HFF-Myc (cell line): ENCODE measurements around the gene CELF2.

Experiments
- DNase-seq: peaks from one replicate; pipeline ENCODE4 v3.0.0-alpha.2; 2011; ENCODE audit warnings: low read depth; ENCODE audit errors: extremely low read depth
- H3K4me3 ChIP-seq: replicated peaks from 2 replicates; pipeline ENCODE4 v1.5.1; 2011; ENCODE audit warnings: low read depth, mild to moderate bottlenecking, control low read depth, low read length
- TF ChIP-seq, protein P1 (sequence below): IDR thresholded peaks from 2 replicates; pipeline ENCODE4 v1.5.1; 2012; ENCODE audit warnings: mild to moderate bottlenecking, low read depth, low read length, control low read depth; ENCODE audit errors: missing control alignments

Gene CELF2

DNA sequence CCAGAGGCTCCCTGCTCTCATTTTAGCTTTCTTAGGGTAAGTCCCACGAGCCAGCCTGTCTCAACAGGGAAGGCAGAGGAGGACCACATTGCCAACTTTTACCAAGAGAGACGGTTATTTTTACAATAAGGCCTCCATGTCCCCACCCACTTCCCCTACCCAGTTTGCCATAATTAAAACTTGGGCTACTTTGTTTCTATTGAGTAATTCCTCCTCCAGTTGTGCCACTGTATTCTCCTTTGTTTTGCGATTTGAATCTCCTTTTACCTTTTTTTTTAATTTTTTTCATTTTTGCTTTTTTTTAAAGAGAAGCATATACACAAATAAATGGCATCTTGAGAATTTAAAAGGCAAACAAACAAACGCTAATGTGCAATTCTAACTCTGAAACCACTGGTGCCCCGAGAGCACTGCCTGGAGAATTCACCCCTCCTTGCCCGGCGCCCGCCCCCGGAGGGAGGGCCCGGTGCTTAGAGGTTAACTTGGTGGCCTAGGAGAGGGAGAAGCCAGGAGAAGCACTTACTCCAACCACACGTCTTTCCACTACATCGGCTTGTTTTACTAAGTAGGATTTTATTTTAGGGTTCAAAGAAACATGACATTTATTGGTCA, 311.5 kb downstream of the CELF2 start:
- TF ChIP-seq, protein P1, sequence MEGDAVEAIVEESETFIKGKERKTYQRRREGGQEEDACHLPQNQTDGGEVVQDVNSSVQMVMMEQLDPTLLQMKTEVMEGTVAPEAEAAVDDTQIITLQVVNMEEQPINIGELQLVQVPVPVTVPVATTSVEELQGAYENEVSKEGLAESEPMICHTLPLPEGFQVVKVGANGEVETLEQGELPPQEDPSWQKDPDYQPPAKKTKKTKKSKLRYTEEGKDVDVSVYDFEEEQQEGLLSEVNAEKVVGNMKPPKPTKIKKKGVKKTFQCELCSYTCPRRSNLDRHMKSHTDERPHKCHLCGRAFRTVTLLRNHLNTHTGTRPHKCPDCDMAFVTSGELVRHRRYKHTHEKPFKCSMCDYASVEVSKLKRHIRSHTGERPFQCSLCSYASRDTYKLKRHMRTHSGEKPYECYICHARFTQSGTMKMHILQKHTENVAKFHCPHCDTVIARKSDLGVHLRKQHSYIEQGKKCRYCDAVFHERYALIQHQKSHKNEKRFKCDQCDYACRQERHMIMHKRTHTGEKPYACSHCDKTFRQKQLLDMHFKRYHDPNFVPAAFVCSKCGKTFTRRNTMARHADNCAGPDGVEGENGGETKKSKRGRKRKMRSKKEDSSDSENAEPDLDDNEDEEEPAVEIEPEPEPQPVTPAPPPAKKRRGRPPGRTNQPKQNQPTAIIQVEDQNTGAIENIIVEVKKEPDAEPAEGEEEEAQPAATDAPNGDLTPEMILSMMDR, result no peak
- DNase-seq, result no peak
- H3K4me3 ChIP-seq, result no peak overlapping the region

DNA sequence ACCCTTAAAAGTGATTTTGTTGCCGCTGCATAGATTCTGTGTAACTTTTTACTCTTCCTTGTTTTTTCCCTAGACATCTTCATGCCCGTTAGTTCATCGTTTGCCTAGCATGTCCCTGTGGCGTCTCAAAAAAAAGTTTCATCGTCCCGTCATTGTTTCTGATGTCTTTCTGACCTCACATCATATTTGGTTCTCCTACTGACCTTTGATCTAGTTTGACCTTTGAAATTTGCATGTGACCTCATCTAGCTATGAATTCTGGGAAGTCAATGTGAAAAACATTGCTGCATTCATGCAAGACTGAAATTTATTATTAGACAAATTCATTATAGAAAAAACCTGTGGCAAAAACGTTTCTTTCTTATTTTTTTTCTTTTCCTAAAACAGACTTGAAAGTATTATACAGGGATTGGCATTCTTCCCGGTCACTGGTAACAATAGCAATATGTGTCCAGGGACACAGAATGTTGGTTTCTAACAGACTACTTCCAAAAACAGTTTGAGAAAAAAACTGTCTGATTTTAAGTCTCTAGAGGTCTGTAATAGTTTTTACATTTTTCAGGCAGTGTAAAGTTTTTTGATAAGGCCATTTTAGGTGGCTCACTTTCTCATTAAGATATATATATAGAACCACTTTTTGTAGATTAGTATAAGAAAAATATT, 312.8 kb downstream of the CELF2 start:
- TF ChIP-seq, protein P1, result no peak
- DNase-seq, result peak; percentile 45
- H3K4me3 ChIP-seq, result no peak overlapping the region

DNA sequence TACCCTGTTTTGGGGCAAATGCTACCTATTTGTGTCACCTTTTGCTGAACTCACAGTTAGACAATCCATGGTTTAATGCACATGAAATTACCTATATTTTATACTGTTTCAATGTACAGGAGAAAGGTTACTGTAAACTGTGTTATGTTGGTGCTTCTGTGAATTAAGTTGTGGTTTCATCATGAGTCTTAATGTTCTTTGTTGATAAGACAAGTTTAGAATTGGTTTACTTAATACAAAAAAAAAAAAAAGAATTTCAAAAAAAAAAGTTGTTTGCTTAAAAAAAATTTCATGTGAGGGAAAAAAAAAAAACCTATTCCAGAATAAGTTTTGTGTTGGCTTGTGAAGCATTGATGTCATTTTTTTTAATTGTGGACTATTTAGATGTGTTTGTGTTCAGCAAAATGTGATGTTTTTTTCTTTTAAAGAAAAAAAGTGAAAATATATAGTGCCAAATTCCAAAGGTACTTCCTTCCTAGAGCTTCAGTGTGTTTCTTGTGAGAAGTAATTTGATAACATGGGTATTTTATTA, 313.4 kb downstream of the CELF2 start:
- no peak overlapping the region for H3K4me3 ChIP-seq
- DNase-seq, result no peak
- TF ChIP-seq, protein P1, result no peak

DNA sequence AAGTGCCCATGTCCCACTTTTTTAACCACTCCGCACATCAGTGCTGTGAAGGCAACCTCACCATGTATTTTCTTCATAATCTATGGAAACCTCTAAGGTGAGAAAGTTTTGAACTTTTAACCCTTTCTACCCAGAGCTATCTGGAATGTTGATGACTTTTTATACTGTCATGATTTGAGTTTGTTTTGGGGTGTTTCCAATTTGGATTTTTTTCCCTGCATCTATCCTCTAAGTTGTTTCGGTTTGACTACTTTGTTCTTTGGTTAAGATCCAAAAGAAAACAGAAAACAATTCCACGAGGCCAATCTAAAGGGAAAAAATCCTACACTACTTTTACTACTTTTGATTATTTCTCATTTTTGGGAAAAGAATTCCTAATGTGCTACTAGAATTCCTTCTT, 314.1 kb downstream of the CELF2 start:
- H3K4me3 ChIP-seq, result no peak overlapping the region
- TF ChIP-seq, protein P1, result no peak
- no peak for DNase-seq

DNA sequence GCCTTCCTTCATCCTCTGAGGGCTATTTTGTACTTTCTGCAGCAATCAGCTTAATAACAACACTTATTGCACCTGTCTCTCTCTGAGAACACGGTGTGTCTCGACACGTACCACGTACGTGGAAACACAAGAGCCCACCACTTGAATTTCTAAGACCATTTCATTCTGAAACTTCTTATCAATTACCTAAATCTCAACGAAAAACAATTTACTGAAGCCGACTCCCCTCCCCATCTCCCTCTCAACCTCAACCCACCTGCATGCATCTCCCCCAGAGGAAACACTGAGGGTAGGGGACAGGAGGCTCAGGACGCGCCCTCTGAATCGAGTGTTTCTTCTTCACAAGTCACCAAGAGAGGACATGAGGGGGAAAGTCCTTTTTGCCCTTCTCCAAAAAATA, 315.2 kb downstream of the CELF2 start:
- TF ChIP-seq, protein P1, result no peak
- H3K4me3 ChIP-seq, result no peak overlapping the region
- DNase-seq, result no peak

DNA sequence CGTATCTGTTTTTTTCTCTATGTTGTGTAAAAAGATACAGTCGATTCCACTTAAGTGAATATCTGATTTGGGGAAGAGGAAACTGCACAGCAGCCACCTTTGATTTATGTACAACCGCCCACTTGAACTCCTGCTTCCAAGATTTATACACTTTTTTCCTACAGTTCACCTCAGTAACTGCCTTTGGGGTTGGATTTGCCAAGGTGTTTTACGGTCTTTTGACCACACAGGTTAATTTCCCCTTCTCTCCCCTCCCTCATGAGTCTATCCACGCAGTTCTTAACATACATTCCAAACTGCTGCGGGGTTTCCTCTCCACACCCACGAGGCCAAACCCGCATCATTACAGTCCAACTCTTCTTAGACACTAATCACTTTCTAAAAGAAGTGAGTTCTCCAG, 316.8 kb downstream of the CELF2 start:
- no peak for DNase-seq
- TF ChIP-seq, protein P1, result no peak
- H3K4me3 ChIP-seq, result no peak overlapping the region
